HEK293 (cell line): ENCODE measurements around the gene TRIM3.

Experiments
- CTCF ChIA-PET: fragments of 350-600 bp; formaldehyde crosslinking; extraction: SDS; loops from one replicate; lab custom pipeline; 2021; ENCODE audit warnings: antibody characterized with exemption; lab: Yijun Ruan, JAX
- POLR2A ChIA-PET: fragments of 300-600 bp; formaldehyde crosslinking; extraction: SDS; loops from one replicate; lab custom pipeline; 2020; ENCODE audit warnings: antibody characterized with exemption, inconsistent platforms; lab: Yijun Ruan, JAX
- H3K27ac ChIP-seq: fragments of 200-500 bp; sonication (Bioruptor generic); 2 replicates; pipeline ENCODE4 v1.5.1; 2014; ENCODE audit warnings: low read depth, low read length, control low read depth, inconsistent platforms; ENCODE audit errors: extremely low read depth
- H3K36me3 ChIP-seq, 2 experiments: fragments of 200-500 bp in 1 of 2; sonication (Bioruptor generic) in 1 of 2; 1 replicate in 1 of 2; 2 replicates in 1 of 2; pipeline ENCODE4 v1.5.1; 2014 to 2017; ENCODE audit warnings: inconsistent platforms in 2 of 2, low read length in 2 of 2; ENCODE audit not compliant: control insufficient read depth in 2 of 2, insufficient read depth in 1 of 2
- H3K4me1 ChIP-seq: fragments of 200-500 bp; sonication (Bioruptor generic); 2 replicates; pipeline ENCODE4 v1.5.1; 2014; ENCODE audit warnings: mild to moderate bottlenecking, low read length, inconsistent platforms; ENCODE audit not compliant: control insufficient read depth, insufficient read depth
- H3K4me3 ChIP-seq: 2 replicates; pipeline ENCODE4 v1.5.1; 2011; ENCODE audit warnings: low read depth, mild to moderate bottlenecking, control low read depth, low read length, moderate library complexity
- H3K9me3 ChIP-seq: fragments of 200-500 bp; sonication (Bioruptor generic); 2 replicates; pipeline ENCODE4 v1.5.1; 2014; ENCODE audit warnings: low read depth, low read length, inconsistent platforms; ENCODE audit not compliant: control insufficient read depth, insufficient read depth
- BCL11A ChIP-seq: fragments of 450-650 bp; formaldehyde crosslinking; IDR thresholded peaks from 2 replicates; pipeline ENCODE4 v1.5.1; 2016; ENCODE audit warnings: low read depth, missing biosample characterization, missing genetic modification characterization
- FEZF1 ChIP-seq: fragments of 450-650 bp; formaldehyde crosslinking; IDR thresholded peaks from 2 replicates; pipeline ENCODE4 v1.5.1; 2016; ENCODE audit warnings: missing biosample characterization, missing genetic modification characterization
- GLIS1 ChIP-seq: fragments of 450-650 bp; formaldehyde crosslinking; IDR thresholded peaks from 2 replicates; pipeline ENCODE4 v1.5.1; 2016; ENCODE audit warnings: missing biosample characterization, missing genetic modification characterization
- KLF1 ChIP-seq: fragments of 450-650 bp; formaldehyde crosslinking; IDR thresholded peaks from 2 replicates; pipeline ENCODE4 v1.5.1; 2016; ENCODE audit warnings: missing biosample characterization, missing genetic modification characterization
- KLF17 ChIP-seq: fragments of 450-650 bp; formaldehyde crosslinking; IDR thresholded peaks from 2 replicates; pipeline ENCODE4 v1.5.1; 2016; ENCODE audit warnings: missing biosample characterization, missing genetic modification characterization
- SP7 ChIP-seq: fragments of 450-650 bp; formaldehyde crosslinking; IDR thresholded peaks from 2 replicates; pipeline ENCODE4 v1.5.1; 2016; ENCODE audit warnings: missing biosample characterization, missing genetic modification characterization
- YY2 ChIP-seq: fragments of 450-650 bp; formaldehyde crosslinking; IDR thresholded peaks from 2 replicates; pipeline ENCODE4 v1.5.1; 2016; ENCODE audit warnings: missing biosample characterization, missing genetic modification characterization
- ZBTB10 ChIP-seq: fragments of 450-650 bp; formaldehyde crosslinking; IDR thresholded peaks from 2 replicates; pipeline ENCODE4 v1.5.1; 2016; ENCODE audit warnings: missing biosample characterization, missing genetic modification characterization
- ZBTB49 ChIP-seq: fragments of 450-650 bp; formaldehyde crosslinking; IDR thresholded peaks from 2 replicates; pipeline ENCODE4 v1.5.1; 2016; ENCODE audit warnings: missing biosample characterization, missing genetic modification characterization, low read depth
- ZFP3 ChIP-seq: fragments of 450-650 bp; formaldehyde crosslinking; IDR thresholded peaks from 2 replicates; pipeline ENCODE4 v1.5.1; 2016; ENCODE audit warnings: low read depth, missing biosample characterization, missing genetic modification characterization
- ZNF2 ChIP-seq: fragments of 450-650 bp; formaldehyde crosslinking; IDR thresholded peaks from 2 replicates; pipeline ENCODE4 v1.5.1; 2016; ENCODE audit warnings: missing biosample characterization, missing genetic modification characterization
- ZNF202 ChIP-seq: fragments of 450-650 bp; formaldehyde crosslinking; IDR thresholded peaks from 2 replicates; pipeline ENCODE4 v1.5.1; 2016; ENCODE audit warnings: missing biosample characterization, missing genetic modification characterization, borderline replicate concordance
- ZNF211 ChIP-seq: fragments of 450-650 bp; formaldehyde crosslinking; IDR thresholded peaks from 2 replicates; pipeline ENCODE4 v1.5.1; 2016; ENCODE audit warnings: low read depth, missing biosample characterization, missing genetic modification characterization
- ZNF223 ChIP-seq: fragments of 450-650 bp; formaldehyde crosslinking; IDR thresholded peaks from 2 replicates; pipeline ENCODE4 v1.5.1; 2016; ENCODE audit warnings: missing biosample characterization, missing genetic modification characterization
- ZNF302 ChIP-seq: fragments of 450-650 bp; formaldehyde crosslinking; IDR thresholded peaks from 2 replicates; pipeline ENCODE4 v1.5.1; 2016; ENCODE audit warnings: missing biosample characterization, missing genetic modification characterization, low read depth
- ZNF416 ChIP-seq: fragments of 450-650 bp; formaldehyde crosslinking; IDR thresholded peaks from 2 replicates; pipeline ENCODE4 v1.5.1; 2016; ENCODE audit warnings: missing biosample characterization, missing genetic modification characterization
- ZNF514 ChIP-seq: fragments of 450-650 bp; formaldehyde crosslinking; IDR thresholded peaks from 2 replicates; pipeline ENCODE4 v1.5.1; 2016; ENCODE audit warnings: missing biosample characterization, missing genetic modification characterization
- ZNF555 ChIP-seq: fragments of 450-650 bp; formaldehyde crosslinking; conservative IDR thresholded peaks from 2 replicates; pipeline ENCODE4 v1.5.1; 2017; ENCODE audit warnings: missing biosample characterization, mild to moderate bottlenecking, missing genetic modification characterization, inconsistent platforms
- ZNF571 ChIP-seq: fragments of 450-650 bp; formaldehyde crosslinking; IDR thresholded peaks from 2 replicates; pipeline ENCODE4 v1.5.0; 2017; ENCODE audit warnings: missing biosample characterization, missing genetic modification characterization
- ZNF76 ChIP-seq: fragments of 450-650 bp; formaldehyde crosslinking; IDR thresholded peaks from 2 replicates; pipeline ENCODE4; 2016; ENCODE audit warnings: low read depth, missing biosample characterization, missing genetic modification characterization, borderline replicate concordance
- ZNF830 ChIP-seq: fragments of 450-650 bp; IDR thresholded peaks from 2 replicates; pipeline ENCODE4 v1.5.0; 2018; ENCODE audit warnings: missing biosample characterization, missing genetic modification characterization, low read depth, mild to moderate bottlenecking, moderate library complexity
- TF ChIP-seq, protein P1 (sequence below): fragments of 450-650 bp; formaldehyde crosslinking; IDR thresholded peaks from 2 replicates; pipeline ENCODE4 v1.5.1; 2016; ENCODE audit warnings: missing biosample characterization, missing genetic modification characterization

The TRIM3 gene

GRCh38 chr11:6452219-6452618, 21.5 kb downstream of the TRIM3 start (continued):
- no peak for TF ChIP-seq ZNF555
- no peak for TF ChIP-seq KLF1
- no peak for TF ChIP-seq ZNF514 (tag by site-specific recombination)
- TF ChIP-seq GLIS1 (tag by site-specific recombination), result no peak
- TF ChIP-seq, all 188 proteins: peak for 0

DNA sequence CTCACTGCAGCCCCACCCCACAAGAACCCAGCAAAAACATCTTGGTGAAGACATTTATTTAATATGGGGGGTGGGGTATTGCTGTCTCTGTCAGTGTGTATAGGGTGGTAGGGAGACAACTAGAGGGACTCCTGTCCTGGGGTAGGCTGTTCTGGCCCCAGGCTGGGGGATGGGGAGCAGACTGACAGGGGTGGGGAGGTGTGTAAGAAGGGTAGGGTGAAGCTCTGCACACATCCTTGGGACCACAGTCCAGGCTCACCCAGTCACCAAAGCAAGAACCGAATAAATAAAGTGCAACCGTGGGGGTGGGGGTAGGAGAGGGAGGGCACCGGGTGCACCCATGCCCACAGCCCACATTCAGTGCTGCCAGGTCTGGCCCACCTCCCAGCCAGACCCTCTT, 25.2 kb downstream of the TRIM3 start:
- ChIA-PET CTCF (interaction anchor here (0.5 to 1.1 kb wide), 3 partner anchors 9 to 96 kb away, joined by 3 to 4 read pairs (median 4); no protein-coding TSS in a partner anchor), POLR2A (no interaction called here)
- Histone ChIP-seq H3K4me1 (no peaks in the 10 kb centered on the region), H3K4me3 (no peak overlapping the region), H3K27ac (no peak overlapping the region), H3K36me3 (peaks cover 0 to 58% of the 10 kb centered on the region in 2 experiments; a peak in 1 of 3 replicates), H3K9me3 (no peaks in the 10 kb centered on the region)
- TF ChIP-seq FEZF1, result no peak
- TF ChIP-seq ZNF223 (tag by site-specific recombination), result no peak
- TF ChIP-seq ZNF2 (tag by site-specific recombination), result no peak
- no peak for TF ChIP-seq KLF17 (tag by site-specific recombination)
- TF ChIP-seq BCL11A (tag by site-specific recombination), result no peak
- no peak for TF ChIP-seq KLF1
- TF ChIP-seq ZNF302 (tag by site-specific recombination), result no peak
- no peak for TF ChIP-seq ZNF571 (tag by site-specific recombination)
- no peak for TF ChIP-seq ZNF830 (tag by site-specific recombination)
- TF ChIP-seq ZNF76, result no peak
- TF ChIP-seq SP7, result no peak
- TF ChIP-seq ZNF416 (tag by site-specific recombination), result no peak
- no peak for TF ChIP-seq ZNF202
- TF ChIP-seq ZBTB10, result no peak
- no peak for TF ChIP-seq YY2
- TF ChIP-seq ZBTB49, result no peak
- no peak for TF ChIP-seq ZNF211 (tag by site-specific recombination)
- no peak for TF ChIP-seq ZFP3 (tag by site-specific recombination)
- TF ChIP-seq, protein P1, sequence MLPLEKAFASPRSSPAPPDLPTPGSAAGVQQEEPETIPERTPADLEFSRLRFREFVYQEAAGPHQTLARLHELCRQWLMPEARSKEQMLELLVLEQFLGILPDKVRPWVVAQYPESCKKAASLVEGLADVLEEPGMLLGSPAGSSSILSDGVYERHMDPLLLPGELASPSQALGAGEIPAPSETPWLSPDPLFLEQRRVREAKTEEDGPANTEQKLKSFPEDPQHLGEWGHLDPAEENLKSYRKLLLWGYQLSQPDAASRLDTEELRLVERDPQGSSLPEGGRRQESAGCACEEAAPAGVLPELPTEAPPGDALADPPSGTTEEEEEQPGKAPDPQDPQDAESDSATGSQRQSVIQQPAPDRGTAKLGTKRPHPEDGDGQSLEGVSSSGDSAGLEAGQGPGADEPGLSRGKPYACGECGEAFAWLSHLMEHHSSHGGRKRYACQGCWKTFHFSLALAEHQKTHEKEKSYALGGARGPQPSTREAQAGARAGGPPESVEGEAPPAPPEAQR, result no peak
